AG04450 (cell line): Measurements from ENCODE around the gene CFLAR. TPM values are rescaled to one million over a fixed set of nuclear protein-coding genes. Genes with fewer than 3 reads are reported as not detected.

Source experiments
- CTCF ChIA-PET: fragments of 300-600, 350-600 bp; formaldehyde crosslinking; extraction: SDS; loops from one replicate; lab custom pipeline; 2022; ENCODE audit warnings: antibody characterized with exemption, inconsistent platforms; lab: Charles Lee
- POLR2A ChIA-PET: fragments of 350-600 bp; formaldehyde crosslinking; extraction: SDS; loops from one replicate; lab custom pipeline; 2021; ENCODE audit warnings: antibody characterized with exemption, inconsistent platforms; lab: Yijun Ruan, JAX
- DNase-seq: peaks from one replicate; pipeline ENCODE4 v3.0.0-alpha.2; 2011; ENCODE audit warnings: low read depth, low spot score
- H3K27ac ChIP-seq: one replicate; pipeline ENCODE4 v1.5.1; 2012; ENCODE audit warnings: low read depth, low read length, control low read depth
- H3K27me3 ChIP-seq: one replicate; pipeline ENCODE4 v1.6.0; 2012; ENCODE audit warnings: low read length; ENCODE audit not compliant: control insufficient read depth, insufficient read depth
- H3K4me3 ChIP-seq: 2 replicates; pipeline ENCODE4 v1.5.1; 2011; ENCODE audit warnings: mild to moderate bottlenecking, low read depth, low read length, control low read depth
- H3K9me3 ChIP-seq: 2 replicates; pipeline ENCODE4 v1.5.1; 2012; ENCODE audit warnings: low read length; ENCODE audit not compliant: control insufficient read depth, insufficient read depth
- CTCF ChIP-seq: IDR thresholded peaks from 2 replicates; pipeline ENCODE4 v1.5.1; 2011; ENCODE audit warnings: low read depth, low read length, control low read depth, inconsistent platforms
- polyA plus RNA-seq: library from polyadenylated mRNA; depleted of rRNA; stranded (reverse); fragments of >200 nt; gene quantifications from 2 replicates; pipeline ENCODE4 v1.2.3, GENCODE V29; 2011

The CFLAR gene
- polyA plus RNA-seq, 1 experiment, result 36.3 TPM

- no peak overlapping the region for H3K4me3 ChIP-seq
- no peaks in the 10 kb centered on the region for H3K9me3 ChIP-seq
- TF ChIP-seq CTCF, result no peak
- CTCF ChIA-PET, result no interaction called here
- no peak for DNase-seq
- no peaks in the 10 kb centered on the region for H3K27me3 ChIP-seq
- H3K27ac ChIP-seq, result no peak overlapping the region
- POLR2A ChIA-PET, result no interaction called here
Observed at GRCh38 chr2:201100497-201100896, 15.5 kb upstream of the CFLAR start.

GRCh38 chr2:201105759-201106158 is 10.2 kb upstream of the CFLAR start:
- no peaks in the 10 kb centered on the region for H3K27me3 ChIP-seq
- no peak for DNase-seq
- no peak overlapping the region for H3K27ac ChIP-seq
- no peak for TF ChIP-seq CTCF
- H3K9me3 ChIP-seq, result no peaks in the 10 kb centered on the region
- ChIA-PET CTCF (no interaction called here), POLR2A (no interaction called here)
- no peak overlapping the region for H3K4me3 ChIP-seq

- Histone ChIP-seq H3K9me3 (no peaks in the 10 kb centered on the region), H3K27me3 (no peaks in the 10 kb centered on the region), H3K4me3 (no peak overlapping the region), H3K27ac (no peak overlapping the region)
- no peak for DNase-seq
- ChIA-PET POLR2A (interaction anchor here (0.5 kb wide), 1 partner anchor 213 kb away, joined by 3 read pairs; no protein-coding TSS in a partner anchor), CTCF (no interaction called here)
- no peak for TF ChIP-seq CTCF
Observed at GRCh38 chr2:201107624-201108023, 8.3 kb upstream of the CFLAR start.

- Histone ChIP-seq H3K9me3 (no peaks in the 10 kb centered on the region), H3K27ac (no peak overlapping the region), H3K27me3 (no peaks in the 10 kb centered on the region), H3K4me3 (no peak overlapping the region)
- no peak for DNase-seq
- no peak for TF ChIP-seq CTCF
- ChIA-PET POLR2A (interaction anchor here (0.5 kb wide), 1 partner anchor 214 kb away, joined by 3 read pairs; no protein-coding TSS in a partner anchor), CTCF (interaction anchor here (0.9 kb wide), 1 partner anchor 39 kb away, joined by 3 read pairs; no protein-coding TSS in a partner anchor)
Observed at GRCh38 chr2:201108341-201108740, 7.6 kb upstream of the CFLAR start.

- no peak overlapping the region for H3K4me3 ChIP-seq
- no peaks in the 10 kb centered on the region for H3K9me3 ChIP-seq
- POLR2A ChIA-PET, result no interaction called here
- H3K27ac ChIP-seq, result no peak overlapping the region
- no peak for DNase-seq
- CTCF ChIA-PET, result interaction anchor here (0.9 kb wide), 1 partner anchor 40 kb away, joined by 3 read pairs; no protein-coding TSS in a partner anchor
- H3K27me3 ChIP-seq, result no peaks in the 10 kb centered on the region
- no peak for TF ChIP-seq CTCF
Observed at GRCh38 chr2:201109186-201109585, 6.8 kb upstream of the CFLAR start.
